ENCODE data around the gene TBX10.
A peak's percentile ranks its signal among the peaks of the same experiment; 100 is the strongest.
"Not testable (repeated sequence)": the region's sequence is repeated elsewhere in the genome, so short reads cannot be mapped to it uniquely, and the experiment has no call there.

Gene TBX10

DNA sequence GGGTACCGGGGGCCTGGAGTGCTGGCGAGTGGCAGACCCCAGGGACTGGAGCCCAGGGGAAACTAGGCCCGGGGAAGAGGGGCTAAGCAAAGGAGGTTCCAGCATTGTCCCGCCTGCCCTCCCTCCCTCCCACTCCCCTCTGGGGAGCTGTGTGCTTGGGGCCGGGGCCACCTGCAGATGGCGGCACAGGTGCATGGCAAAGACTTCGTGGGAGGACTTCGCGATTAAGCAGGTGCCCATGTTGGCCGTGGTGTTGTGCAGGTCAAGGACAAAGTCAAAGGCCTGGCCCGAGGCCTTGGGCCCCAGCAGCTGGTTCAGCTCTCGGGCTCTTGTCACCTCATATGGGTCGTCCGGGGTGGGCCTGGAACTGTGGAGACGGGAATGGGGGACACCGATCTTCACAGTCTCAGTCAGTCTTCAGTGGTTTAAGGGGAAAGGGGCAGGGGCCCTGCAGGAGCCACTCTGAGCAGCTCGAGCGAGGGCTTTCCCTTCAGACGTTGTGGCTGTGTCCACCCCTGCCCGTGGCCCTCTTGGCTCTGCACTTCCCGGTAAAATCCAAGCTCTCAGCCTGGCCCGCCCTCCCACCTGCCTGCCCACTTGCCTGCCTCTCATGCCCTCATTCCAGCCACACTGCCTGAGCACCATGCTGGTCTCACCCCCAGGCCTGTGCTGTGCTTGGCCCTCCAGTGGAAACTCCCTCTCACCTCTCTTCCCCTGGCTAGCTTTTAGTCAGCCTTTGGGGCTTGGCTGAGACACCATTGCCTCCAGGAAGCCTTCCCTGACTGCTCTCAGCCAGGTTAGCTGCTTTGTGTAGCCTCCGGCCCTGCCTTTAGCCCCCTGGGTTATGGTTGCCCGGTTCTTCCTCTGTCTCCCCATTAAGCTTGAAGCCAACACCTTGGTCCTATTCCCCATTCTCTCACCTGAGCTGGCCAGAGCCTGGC, 6.2 kb upstream of the TBX10 start:
- DNase-seq (ENCODE audit: low spot score) = no peak

DNA sequence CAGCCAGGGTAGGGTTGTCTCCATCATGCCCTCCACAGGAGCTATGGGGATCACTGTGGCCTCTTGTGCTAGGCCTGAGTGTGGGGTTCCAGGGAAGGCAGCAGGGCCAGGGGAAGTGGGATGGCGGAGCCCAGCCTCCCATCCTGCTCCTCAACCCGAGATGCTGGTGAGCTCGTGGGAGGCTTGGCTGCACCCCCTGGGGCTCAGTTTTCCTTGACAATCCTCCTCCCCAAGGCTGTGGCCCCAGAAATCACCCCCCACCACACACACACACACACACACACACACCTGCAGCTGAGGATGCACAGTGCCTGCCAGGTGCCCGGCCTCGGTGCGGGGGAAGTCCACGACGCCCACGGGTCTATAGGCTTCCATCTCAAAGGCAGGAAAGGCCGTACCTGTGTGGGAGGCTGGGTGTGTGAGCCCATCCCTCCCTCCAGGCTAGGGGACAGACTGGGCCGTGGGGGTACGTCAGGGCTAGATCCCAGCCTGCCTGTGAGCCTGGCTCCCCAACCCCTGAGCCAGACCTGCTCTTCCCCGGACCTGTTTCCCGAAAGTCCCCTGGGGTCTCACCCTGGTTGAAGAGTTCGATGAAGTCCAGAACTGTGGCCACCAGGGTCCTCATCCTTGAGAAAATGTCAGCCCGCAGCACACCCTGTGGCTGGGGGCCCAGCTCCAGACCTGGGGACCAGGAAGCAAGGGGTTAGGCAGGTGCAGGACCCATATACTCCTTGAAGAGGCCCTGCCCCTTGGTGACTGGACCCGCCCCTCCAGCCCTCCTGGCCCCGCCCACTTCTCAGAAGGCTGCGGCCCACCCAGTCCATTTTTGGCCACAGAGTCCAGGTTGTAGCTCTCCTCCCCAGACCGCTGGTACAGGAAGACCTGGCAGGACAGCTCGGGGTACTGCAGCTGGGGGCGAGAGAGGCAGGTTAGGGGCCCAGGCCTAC, 5.2 kb upstream of the TBX10 start:
- no peak for DNase-seq (ENCODE audit: low spot score)

DNA sequence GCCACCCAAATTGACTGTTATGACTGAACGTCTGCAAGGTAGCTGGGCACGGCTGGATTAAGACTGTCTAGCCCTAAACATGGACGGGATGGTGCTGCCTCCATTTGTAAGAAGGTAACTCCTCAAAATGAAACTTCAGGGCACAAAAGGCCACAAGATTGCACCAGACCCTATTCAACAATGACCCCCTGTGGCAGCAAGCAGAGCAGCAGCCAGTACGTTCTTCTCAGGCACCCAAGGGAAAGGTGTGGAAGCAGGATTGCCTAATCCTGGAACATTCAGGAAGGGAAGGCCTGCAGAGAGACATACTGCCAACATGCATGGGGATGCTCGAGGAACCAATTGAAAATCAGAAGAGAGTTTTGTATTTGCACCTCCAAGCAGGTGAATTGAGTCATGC, 4.5 kb upstream of the TBX10 start:
- DNase-seq (ENCODE audit: low spot score) = no peak

DNA sequence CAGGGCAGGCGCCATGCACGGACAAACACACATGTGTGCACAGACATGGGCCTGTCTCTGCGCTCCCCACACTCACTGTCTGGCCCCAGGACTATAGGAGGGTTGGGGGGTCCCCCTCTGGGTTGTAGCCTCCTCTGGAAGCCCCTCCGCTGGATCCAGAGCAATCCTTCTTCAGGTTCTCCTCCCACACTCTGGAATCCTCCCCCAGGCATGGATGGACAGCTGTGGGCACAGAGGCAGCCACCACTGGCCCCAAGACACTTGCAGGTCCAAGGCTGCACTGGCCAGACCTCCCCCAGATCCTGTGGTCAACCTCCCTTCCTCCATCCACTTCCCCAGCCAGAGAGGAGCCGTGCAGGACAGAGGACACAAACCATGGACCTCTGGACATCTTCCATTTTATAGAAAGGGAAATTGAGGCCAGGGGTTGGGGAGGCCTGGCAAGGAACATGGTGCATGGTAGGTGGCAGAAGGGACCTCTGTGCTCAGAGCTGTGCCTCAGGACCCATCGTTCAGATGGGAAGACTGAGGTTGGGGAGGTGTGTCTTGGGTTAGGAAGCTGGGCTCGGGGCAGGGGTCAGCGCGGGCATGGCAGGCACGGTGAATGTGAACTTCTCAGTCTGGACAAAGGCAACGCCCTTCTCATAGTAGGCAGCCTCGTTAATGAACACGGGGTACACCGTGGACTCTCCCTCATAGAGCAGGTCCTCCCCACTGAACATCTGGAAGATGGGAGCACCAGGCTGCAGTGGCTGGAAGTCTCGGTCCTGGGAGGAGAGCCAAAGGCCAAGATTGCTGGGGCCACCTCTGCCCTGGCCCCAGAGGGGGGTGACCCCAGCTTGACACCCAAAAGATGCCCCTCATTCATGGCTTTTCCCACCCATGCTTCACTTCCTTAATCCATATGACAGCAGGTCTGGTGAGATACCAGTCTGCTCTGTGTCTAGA, 2.9 kb upstream of the TBX10 start:
- DNase-seq (ENCODE audit: low spot score) = no peak

DNA sequence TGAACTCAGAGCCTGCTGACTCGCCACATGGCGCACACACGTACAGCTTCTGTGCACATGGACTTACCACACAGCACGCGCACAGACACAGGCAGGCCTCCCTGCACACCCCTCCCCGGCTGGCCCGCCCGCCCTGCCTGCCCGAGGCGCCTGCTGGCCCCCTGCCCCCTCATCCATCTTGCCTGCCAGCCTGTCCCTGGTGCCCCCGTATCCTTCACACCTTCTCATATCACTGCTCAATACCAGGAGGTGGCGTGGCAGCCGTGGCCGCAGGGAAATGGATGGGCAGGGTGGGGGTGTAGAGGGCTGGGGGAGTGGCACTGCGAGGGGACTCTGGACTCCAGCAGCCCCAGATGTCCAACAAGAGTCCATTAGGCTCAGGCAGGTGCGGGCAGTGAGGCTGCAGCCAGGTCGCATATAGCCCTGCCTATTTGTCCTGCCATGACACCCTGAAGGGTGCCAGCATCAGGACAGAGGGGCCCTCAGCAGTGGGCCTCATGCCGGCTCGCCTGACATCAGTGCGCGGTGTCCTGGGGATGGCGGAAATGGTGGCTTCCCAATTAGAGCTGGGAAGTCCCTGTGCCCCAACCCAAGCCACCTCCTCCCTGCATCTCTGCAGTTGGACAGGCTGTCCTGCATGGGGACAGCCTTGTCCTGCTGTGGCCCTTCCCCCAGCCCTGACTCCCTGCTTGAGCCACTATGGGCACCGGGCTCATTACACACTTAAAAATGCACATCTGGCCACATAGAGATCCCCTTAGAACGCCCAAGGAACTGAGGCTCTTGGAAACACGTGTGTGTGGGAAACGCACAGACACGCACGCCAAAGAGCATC, 2.0 kb upstream of the TBX10 start:
- no peak for DNase-seq (ENCODE audit: low spot score)

DNA sequence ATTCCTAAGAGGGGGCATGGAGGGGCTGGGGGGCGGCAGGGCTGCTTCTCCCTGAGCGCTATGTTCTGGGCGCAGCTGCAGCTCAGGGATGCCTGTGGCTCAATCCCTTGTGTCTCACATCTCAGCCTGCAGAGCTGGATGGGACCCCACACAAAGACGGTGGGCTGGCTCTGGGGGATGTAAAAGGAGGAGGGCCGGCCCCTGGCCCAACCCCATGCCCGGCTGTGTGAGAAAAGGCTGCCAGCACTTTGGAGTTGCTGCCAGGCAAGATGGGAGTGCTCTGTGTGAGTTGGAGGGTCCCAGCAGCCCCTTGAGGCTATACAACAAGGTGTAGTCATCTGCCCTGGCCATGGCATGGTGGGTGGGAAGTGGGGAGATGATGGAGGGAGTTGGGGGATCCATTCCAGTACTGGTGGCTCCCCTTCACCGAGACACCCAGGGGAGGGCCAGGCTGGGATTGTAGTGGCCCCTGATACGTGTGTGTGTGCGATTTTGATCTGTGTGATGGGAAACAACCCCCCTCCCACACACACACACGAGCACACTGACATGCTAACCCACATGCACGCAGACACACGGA, 1.3 kb upstream of the TBX10 start:
- DNase-seq (ENCODE audit: low spot score) = no peak

DNA sequence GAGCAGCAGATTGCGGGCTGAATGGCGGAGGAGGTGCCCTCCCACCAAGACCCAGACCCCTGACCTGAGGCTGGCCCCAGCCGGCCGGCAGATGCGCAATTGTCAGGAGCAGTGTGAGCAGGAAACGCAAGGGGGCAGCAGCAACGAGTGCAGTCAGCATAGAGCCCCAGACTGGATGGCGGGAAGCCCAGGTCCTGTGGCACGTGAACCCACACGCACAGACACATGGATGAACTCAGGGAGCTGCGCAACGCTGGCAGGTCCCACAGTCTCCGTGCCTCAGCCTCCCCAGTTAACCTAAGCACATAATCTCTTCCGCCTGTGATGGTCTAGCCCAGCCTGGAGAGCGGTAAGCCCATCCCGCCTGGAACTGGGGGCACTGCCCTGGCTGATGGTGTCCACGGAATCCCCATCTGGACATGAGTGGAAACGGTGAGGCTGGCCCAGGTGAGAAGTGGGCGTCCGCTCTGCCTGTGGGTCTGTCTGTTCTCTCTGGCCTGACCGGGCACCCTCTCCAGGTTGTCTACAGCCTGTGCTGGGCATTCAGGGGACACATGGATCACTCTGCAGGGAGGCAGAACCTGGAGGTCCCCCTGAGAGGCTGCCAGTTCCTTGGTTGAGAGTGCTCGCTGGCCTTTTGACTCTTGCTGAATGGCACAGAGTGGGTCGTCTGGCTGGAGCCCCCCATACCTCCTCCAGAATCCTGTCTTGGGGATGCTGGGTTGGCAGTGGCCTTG, 626 bp upstream of the TBX10 start:
- peak; percentile 81 for DNase-seq (ENCODE audit: low spot score)

DNA sequence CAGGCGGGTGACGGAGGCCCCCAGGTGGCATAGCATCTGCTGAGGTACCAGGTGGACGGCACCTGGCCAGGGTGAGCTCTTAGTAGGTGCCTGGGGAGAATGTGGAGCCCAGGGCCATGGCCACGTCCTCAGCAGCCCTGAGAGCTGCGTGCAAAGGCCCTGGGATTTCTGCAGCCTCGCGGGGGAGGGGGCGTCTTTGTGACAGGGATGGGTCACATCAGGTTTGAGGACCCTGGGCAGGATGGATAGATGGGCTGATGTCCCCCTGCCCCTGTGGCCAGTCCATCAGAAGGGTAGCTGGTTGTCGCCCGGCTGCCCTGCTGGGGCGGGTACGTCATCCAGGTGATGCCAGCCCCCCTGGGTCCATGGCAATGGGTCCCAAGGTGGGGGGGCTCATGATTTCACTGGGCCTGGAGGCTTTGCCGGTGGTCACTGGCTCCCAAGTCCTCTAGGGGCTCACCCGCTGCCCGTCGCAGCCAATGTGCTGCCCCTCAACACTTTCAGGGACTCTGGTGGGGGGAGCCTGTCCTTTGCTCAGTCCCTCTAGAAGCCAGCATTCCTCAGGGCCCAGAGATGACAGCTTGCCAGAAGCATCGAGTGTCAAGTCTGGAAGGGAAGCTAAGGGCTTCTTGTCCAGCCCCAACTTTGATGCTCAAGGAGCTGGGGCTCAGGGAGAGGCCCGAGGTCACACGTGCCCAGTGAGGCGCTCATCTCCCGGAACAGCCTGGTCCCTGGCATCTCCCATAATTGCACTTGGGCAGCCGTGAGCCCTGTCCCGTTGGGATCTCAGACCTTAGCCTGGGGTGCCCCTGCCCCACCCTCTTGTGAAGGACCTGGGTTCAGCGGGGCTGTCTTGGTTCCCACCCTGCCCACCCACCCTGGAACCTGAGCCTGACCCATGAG, 777 bp downstream of the TBX10 start:
- DNase-seq (ENCODE audit: low spot score) = no peak

DNA sequence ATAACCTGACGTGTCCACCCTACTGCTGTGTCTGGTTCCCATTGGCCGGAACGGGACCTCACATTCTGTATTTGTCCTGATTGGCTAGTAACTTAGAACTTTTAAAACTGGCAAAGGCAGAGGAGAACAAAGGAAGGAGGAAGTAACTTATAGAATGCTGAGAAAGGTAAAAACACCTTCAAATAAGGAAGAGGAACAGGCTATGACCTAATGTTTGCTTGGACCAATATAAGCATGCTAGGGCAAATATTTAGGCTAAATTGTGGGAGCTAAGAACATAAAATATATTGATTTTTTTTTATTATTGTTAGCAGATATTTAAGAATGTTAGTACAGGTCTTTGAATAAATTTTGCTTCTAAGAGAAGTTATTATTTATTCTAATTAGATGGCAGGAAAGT, 2.1 kb downstream of the TBX10 start:
- not testable (repeated sequence) for DNase-seq (ENCODE audit: low spot score)

DNA sequence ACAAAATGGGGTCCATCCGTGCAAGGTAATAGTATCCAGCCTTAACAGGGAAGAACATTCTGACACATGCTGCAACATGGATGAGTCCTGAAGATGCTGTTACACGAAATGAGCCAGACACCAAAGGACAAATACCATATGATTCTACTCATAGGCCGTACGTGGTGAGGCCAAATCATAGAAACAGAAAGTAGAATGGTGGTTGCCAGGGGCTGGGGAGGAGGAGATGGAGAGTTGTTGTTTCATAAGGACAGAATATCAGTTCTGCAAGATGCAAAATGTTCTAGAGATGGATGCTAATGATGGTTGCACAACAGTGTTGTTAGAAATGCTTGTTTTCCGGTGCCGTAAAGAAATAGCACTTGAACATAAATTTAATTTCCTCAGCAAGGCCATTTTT, 2.6 kb downstream of the TBX10 start:
- no peak for DNase-seq (ENCODE audit: low spot score)

DNA sequence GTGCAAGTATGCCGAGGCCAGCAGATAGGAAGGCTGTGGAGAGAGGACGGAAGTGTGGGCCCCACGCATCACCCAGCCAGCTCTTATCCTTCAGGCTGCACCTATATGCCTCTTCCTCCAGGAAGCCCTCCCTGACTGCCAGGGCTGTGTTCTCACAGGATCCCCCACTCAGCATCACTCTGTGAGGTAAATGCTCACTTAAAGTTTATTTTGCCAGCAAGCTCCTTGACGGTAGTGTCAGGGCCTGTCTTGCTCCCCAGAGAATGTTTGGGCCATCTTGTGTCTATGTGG, 4.4 kb downstream of the TBX10 start:
- DNase-seq (ENCODE audit: low spot score) = no peak

DNA sequence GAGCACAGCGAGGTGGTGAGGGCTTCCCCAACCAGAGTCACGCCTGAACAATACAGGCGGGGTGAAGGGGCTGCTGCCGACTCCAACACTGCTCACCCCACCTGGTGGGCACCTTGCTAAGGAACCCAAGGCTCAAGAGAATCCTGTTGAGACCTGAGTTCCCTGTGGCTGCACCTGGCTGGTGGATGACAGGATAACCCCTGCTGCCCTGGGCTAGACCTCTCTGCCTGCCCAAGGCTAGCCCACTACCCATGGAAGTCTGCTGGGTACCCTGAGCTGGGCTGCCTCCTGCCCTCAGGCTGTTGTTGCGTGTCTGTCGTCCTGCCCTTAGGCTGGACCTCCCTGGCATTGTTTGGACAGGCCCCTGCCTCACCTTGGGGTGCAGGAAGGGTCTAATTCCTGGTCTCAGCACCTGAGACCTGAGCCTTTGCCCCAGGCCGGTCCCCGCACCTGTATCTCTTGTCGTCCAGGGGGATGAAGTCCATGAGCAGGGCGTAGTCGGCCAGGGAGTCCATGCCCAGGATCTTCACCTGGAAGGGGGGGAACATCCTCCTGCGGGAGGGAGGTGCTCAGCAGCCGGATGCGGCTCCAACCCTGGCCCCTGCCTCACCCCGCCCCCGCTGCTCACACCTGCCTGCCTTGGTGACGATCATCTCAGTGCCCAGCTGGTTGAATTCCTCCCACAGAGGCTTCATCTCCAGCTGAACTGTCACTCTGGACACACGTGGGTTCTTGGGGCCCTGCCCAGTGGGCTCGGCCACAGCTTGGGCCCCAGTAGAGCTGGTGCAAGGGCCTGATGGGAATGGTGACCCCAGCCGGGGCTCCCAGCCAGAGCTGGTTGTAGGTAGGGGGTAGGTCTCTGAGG, 5.0 kb downstream of the TBX10 start:
- DNase-seq (ENCODE audit: low spot score) = no peak

DNA sequence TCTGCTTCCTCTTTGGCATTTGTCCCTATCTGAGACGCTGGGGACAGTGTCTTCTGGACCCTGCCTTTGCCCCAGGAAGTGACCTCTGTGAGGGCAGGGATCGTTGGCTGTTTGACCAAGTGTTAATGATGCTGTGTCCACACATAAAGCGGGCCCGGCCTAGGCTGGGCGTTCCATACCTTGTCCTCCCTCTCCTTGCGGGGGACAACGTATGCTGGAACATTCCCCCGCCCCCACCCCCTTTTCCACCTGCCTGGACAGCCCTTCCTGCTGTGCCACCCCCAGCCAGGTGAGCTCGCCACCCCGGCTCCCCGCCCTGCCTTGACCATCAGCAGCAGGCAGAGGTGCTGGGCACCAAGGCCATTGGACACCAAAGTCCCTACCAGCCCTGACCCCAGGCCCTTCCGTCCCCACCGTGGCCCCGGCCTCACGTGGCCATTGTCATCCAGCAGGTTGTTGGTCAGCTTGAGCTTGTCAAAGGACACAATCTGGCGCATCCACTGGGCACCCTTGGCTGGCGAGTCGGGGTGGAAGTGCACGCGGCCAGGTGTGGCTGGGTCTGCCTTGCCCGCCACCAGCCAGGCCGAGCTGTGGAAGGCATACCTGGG, 5.7 kb downstream of the TBX10 start:
- DNase-seq (ENCODE audit: low spot score) = no peak

DNA sequence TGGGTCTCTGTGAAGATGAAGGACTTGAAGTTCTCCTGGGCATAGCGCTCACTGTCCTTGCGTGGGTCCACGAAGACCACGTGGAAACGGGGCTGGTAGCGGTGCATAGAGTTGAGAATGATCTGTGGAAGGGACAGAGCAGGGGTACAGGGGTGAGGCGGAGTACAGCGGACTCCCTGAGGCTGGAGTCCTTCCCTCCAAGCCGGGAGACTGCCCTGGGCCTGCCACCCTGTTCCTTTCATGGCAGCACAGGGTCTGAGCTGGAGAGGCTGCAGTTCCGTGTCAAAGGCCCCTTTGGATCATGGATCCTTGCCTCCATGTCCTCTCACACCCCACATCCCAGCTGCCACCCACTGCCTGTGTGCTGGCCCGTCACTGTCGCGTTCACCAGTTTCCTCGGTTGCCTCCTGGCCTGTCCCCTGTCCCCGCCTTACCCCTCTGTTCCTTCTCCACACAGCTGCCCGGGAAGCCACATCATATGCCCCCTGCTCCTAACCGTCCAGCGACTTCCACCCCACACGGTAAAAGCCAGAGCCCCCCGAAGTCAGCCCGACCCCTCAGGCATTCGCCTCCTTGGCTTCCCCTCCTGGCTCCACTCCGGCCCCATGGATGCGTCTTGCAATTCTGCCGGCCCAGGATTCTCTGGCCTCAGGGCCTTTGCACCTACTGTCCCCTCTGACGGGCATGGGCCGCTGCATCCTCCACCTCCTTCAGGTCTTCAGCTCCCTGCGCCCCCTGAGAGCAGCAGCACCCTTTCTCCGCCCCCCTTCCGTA, 6.4 kb downstream of the TBX10 start:
- DNase-seq (ENCODE audit: low spot score) = no peak

DNA sequence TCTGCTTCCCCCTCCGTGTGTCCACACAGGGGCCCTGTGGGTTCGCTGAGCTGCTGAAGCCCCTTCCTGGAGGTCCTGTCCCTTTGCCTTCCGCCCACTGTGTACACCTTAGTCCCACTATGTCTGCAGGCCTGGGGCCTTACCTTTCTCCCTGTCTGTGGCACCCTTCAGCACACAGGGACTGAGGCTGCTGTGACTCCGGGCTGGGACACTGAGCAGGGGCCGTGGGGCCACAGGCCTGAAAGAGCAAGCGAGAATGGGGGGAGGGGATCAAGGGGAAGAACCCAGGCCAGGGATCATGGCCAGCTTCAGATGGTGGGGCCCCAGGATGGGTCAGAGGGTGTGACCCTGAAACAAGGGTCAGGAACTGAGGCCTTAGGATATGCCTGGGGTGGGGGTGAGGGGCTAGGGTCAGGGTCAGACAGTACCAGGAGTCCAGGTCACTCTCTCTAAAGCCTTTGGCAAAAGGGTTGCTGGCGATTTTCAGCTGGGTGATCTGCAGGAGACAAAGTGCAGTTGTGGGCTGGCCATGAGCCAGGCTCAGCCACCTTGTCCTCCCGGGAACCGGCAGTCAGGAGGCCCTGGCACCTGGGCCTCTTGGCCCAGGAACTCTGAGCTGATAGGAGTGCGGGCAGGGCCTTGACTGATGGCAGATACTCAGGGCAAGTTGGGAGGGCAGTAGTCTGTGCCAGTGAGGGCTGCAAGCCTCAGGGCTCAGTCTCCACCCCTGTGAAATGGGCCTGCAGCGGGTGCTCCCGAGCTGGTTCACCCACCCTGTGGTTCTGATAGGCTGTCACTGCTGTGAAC, 7.2 kb downstream of the TBX10 start:
- no peak for DNase-seq (ENCODE audit: low spot score)

DNA sequence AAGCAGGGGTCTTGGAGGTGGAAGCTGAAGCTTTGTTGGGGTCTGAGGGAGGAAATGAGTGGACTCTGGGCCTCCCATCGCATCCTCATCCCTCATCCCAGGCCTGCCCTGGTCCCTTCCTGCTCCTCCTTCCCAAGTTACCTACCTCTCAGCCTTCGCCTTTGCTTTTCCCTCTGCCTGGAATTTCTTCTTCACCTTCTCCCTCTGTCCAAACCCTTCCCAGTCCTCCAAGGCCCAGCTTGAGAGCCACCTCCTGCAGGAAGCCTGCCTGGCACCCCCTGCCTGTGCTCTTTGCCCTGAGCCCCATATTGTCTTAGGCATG, 7.7 kb downstream of the TBX10 start:
- no peak for DNase-seq (ENCODE audit: low spot score)

Measured in GM03348 (cell line).